Inflammatory macrophage treated with lipopolysaccharide for 1 hour (primary cell): Measurements from ENCODE around the gene LYPD6B.

Experiments
- DNase-seq, 2 donors: peaks; one replicate each; pipeline ENCODE4 v3.0.0-alpha.2; 2020 to 2022

Gene LYPD6B

GRCh38 chr2:149015501-149015900, 23.0 kb upstream of the LYPD6B start:
- DNase-seq: no peak

DNA sequence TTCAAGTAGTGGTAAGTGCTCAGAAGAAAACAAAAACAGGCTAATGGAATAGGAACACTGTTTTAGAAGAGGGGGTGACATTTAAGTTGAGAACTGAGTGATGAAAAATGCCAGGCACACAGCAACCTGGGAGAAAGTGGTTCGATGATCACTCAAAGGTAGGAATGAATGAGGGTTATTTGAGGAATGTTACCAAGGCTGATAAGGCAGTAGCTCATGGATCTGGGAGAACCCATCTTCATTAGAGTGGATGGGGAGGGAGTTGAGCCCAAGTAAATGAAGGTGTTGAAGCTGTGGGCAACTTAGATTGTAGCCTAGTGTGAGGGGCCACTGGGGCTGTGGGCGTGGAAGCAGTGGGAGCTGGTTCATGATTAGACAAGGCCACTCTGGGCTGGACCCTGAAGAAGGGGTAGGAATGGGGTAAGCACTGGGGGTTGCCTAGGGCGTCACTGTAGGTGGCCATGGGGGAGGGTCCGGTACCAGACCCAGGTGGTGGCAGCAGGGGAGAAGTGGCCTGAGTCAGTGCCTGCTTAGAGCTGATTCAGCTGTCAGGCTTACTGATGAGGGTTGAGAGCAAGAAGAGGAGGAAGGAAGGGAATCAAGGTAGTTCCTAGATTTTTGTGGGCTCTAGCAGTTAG, 22.5 kb upstream of the LYPD6B start:
- DNase-seq: no peak

DNA sequence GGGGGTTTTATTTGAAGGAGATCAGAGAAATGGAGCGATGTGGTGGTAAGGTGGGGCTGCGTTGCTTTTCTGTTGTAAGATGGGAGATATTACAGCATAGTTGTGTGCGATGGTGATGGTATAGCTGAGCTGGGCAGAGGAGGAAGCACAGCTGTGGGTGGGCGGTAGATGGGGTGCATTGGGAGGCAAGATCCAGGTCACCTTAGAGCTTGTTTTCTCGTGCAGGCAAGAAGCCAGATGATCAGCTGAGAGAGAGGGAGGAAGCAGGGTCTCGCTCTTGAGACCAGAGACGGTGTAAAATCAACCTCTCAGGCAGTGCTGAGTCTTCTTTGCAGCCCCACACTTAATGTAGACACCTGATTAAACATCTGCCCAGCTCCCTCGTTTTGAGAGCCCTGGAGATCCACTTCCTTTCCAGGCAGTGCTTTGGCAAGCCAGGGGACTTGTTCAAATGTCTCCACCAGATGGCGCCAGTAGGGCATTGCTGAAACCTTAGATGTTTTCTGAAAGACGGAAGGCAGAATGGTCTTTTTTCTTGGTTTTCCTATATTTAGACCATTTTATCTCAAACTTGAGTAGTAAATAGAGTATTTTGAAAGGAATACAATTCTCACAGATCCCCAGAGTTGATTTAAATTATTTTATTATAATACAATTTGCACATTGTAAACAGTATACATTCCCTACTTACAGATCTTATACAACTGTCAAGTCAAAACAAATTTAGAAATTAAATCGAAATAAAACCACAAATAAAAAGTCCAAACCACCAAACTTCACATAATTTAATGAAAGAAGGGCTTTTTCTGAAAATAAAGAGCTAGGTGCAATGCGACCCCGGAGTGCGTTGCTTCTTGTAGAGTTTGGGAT, 21.1 kb upstream of the LYPD6B start:
- DNase-seq: peak; percentile 53 to 94

- no peak for DNase-seq
Observed at GRCh38 chr2:149018981-149019380, 19.5 kb upstream of the LYPD6B start.

DNA sequence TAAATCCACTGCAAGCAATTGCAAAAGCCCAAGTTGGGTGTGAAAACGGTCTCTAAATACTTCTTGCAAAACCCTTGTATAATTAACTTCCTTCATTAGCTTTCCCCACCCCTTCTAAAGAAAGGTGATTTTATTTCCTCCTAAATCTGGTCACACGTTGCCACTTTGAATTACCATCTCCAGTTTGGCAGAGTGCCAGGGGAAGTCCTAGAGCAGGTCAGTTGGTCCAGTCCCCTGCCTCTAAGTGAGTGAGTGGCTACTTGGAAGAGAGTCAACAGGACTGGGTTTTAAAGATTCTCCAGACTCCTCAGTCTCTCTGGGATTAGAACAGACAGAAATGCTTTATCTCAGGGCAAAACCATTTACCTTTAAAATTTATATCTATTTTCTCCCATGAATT, 18.7 kb upstream of the LYPD6B start:
- DNase-seq: no peak

DNA sequence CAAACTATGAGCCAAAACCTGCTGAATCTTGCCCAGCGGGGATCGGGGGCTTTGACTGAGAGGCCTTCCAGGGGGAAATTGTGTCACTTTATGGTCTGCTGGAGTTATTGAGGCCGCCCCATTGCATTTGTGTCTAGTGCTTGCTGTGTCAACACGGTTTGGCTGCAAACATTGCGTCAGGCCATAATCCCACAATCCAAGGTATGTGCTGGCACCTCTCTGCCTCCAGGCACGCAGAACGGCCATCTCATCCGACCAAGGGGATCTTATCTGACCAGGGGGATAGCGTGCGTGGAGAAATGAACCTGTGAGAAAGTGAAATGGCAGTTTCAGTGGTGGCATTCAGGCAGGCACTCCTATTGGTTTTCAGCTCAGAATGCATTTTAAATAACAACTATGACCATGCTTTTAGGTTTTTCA, 18.1 kb upstream of the LYPD6B start:
- DNase-seq: no peak

DNA sequence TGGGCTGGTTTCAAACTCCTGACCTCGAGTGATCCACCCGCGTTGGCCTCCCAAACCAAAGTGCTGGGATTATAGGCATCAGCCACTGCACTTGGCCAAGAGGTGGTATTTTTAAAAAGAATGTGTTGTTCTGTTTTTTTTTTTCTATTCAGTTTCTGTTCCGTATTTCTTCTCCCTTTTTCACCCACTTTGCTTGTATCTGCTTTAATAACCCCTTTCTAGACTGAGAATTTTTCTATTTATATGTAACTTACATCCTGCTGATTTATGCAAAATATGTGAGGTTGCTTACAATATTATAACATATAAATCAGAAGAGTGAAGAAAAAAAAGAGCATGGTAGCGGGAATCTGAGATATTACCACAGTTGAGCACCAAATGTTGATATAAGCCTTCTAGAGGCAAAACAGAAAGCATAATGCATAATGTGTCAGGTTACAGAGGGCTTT, 17.2 kb upstream of the LYPD6B start:
- peak in 1 of 2 donors; percentile 14 for DNase-seq

- DNase-seq: no peak
Observed at GRCh38 chr2:149021761-149022160, 16.7 kb upstream of the LYPD6B start.

GRCh38 chr2:149023091-149023490, 15.4 kb upstream of the LYPD6B start:
- DNase-seq: no peak

DNA sequence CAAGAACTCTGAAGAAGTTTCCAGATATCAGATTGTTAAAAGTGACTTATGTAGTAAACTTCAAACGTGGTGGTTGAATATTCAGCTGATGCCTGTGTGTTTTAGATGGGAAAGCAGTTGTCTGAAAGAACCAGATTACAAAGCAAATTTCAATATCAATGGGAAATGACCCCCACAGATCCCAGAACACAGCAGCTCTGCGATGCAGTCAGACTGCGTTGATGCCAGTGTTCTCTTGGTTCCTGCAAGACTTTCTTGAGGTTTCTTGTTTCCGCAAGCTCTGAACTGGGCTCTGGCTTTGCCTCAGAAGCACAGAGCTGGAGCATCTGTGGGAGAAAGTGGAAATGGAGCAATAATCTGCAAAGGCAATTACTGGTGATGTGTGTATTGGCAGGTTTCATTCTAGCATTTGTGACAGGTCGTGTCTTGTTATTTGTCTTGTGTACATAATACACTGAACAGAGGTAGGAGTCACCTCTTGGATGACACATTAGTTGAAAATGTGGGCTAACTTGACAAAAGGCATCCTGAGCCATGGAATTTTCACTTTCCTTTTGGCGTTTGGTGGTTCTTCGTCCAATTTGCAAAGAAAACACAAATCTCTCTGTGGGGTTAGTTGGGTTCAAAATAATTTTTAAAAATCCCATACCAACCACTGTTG, 10.8 kb upstream of the LYPD6B start:
- no peak for DNase-seq

DNA sequence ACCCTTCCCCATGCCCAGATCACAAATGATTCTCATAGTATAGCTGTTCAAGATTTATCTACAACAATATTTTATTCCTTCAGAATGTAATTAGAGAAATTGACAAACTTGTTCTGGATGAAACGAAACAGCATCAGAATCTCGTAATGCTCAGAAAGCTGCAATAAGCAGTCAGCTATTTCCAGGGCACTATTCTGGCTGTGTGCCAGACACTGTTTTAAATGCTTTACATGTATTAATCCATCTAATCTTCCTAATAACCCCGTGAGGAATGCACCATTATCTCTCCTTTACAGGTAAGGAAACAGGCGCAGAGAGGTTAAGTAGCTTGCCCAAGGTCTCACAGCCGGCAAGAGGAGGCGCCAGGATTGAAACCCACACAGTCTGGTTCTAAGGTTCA, 10.1 kb upstream of the LYPD6B start:
- no peak for DNase-seq

DNA sequence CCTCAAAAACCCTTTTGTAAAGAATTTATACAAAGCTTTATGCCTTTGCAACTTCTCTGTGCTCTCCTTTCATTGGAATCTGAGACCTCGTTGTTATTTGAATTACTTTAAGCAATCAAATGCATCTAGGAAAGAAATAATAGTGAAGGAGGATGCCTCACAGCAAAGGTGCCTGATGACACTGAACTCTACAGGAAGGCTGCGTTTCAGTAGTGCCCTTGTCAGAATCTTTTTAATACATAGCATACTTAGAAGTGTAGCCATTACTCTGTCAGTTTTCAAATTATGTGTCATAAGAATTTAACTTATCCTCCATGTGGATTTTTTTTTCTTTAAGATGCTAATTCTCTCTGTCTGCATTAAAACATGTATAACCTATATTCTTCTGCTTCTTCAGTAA, 9.6 kb upstream of the LYPD6B start:
- DNase-seq: no peak

DNA sequence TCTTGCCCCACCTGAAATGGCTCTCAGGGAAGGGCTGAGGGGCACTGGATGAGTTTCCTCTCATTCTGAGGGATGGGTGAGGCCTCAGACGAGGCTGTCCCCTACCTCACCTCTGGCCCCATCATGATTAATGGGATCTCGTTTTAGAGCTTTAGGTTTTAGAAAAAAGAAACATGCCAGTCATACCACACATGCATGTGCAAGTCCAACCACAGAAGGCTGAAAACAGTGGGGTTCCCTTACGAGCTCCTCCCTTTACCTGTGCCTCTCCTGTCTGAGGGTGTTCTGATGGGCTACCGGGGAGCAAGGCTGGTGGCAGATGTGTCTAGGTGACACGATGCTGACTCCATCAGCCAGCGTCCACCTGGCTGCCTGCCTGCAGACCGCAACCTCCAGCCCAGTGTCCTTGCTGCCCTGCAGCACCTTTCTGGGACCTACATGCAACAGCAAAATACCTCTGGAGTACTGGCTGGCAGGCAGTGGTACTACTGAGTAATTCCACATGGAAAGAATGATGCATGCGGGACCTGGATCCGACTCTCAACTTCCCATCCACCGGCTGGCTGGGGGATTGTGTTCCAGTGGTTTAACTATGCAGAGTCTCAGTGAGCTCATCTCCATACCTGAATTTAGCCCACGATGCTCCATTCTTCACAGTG, 9.1 kb upstream of the LYPD6B start:
- no peak for DNase-seq

DNA sequence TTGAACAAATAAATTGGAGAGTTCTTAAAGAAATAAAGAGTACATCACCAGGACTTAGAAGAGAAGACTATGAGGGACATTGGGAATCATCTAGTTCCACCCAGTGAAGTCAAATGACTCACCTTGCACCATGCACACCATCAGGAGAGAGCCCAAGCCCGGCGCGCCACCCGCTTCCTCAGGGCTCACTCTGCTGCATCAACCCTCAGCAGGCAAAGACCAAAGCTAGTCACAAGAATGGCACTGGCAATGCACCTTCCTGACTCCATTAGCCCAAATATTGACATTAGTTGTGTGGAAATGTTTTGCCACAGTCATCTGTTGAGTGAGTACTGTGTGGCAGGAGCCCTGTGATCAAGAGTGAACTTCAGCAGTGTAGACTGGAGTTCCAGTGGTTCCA, 7.1 kb upstream of the LYPD6B start:
- no peak for DNase-seq

DNA sequence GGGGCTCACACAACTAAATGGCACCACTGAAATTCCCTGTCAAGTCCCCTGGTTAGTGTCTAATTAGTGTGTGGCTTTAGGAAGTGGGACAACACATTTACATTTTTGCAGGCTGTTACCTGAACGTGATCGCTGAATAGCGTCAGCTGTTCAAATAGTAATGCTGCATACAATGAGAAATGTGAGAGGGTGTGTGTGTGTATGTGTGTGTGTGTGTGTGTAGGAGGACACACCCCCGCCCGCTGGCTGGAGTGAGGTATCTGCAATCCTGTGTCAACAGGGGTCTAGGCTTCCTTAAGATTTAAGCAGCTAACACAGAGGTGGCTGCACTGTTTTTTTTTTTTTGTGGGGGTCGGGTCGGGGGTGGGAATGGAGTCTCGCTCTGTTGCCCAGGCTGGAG, 4.8 kb upstream of the LYPD6B start:
- DNase-seq: no peak

GRCh38 chr2:149034406-149034805, 4.1 kb upstream of the LYPD6B start:
- no peak for DNase-seq

- DNase-seq: no peak
Observed at GRCh38 chr2:149036507-149037293, 1.8 kb upstream of the LYPD6B start.

- no peak for DNase-seq
Observed at GRCh38 chr2:149037851-149038250, 648 bp upstream of the LYPD6B start.

DNA sequence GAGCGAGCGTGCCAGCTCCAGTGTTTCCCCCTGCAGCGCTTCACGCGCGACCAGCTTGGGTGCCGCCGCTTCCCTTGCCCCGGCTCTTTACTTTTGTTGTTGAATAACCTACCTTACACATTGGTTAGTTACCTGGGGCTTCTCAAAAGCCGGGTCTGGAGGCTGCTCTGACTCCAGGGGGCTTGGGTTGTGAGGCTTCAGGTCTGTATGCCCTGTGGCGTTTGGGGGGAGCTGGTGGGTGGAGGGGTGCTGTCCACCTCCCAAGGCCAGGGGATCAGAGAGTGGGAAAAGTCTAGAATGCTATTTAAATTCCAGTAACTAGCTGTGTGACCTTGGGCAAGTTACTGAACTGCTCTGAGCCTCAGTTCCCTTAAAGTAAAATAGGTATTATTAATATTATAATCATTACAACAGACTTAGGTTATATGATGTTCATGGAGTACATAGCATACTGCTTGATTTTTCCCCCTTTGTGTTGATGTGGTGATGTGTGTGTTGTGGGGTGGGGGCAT, 770 bp downstream of the LYPD6B start:
- DNase-seq: no peak

DNA sequence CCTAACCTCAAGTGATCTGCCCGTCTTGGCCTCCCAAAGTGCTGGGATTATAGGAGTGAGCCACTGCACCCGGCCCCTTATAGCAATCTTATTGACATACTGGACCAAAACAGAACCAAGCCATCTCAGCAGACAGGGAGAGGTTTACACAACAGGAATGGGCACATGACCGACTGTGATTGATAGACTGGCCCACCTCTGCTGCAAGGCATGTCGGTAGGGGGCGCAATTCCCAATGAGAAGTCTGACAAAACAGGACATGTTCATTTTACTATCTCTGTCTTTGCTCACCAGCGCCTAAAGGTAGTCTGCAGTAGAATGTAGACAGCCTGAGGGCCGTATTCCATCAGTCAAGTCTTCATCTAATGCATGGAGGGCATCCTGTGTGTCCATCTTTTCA, 2.0 kb downstream of the LYPD6B start:
- DNase-seq: peak; percentile 27 to 70

DNA sequence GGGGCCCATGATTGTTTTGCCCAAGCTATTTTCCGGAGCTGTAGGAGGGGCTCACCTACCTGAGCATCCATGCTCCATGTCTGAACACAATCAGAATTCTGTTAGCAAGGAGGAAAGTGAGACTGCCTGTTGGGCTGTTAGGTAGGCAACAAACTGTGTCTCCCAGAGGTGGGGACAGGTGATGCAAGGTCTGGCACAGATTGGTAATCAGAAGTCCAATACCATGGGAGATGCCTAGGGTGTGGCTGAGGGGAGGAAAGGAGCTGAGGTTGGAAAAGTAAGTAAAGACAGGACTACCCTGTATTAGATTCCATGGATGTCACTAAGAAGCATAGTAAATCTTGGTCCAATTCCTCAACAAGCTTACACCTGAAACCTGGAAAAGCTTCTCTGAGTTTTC, 3.0 kb downstream of the LYPD6B start:
- DNase-seq: no peak

GRCh38 chr2:149042881-149043280, 4.4 kb downstream of the LYPD6B start:
- DNase-seq: no peak
